GM10266 (cell line): ENCODE measurements around the gene TAPT1.

Experiments
- DNase-seq: peaks from one replicate; pipeline ENCODE4 v3.0.0; 2012; ENCODE audit errors: extremely low spot score
- TF ChIP-seq, protein P1 (sequence below): IDR thresholded peaks from 2 replicates; pipeline ENCODE4 v1.5.1; 2012; ENCODE audit warnings: mild to moderate bottlenecking, low read depth; ENCODE audit not compliant: control insufficient read depth, insufficient read depth; ENCODE audit errors: missing control alignments

The TAPT1 gene

DNA sequence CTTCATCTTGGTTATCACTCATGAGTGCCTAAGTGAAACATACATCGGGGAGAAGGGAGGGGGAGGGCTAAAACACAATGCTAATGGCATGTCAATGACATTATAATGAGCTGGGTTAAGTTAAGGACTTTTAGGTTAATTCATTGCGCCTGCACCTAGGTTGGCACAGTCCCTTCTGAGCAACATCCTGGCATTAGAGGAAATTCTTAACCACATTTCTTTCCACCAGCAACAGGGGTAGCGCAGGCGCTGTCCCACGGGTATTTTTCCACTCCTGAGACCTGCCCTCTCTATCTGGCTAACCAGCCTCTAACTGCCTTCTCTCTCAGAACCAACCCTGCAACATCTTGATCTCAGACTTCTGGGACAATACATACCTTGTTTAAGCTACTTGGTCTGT lies 103.5 kb downstream of the TAPT1 start:
- TF ChIP-seq, protein P1, sequence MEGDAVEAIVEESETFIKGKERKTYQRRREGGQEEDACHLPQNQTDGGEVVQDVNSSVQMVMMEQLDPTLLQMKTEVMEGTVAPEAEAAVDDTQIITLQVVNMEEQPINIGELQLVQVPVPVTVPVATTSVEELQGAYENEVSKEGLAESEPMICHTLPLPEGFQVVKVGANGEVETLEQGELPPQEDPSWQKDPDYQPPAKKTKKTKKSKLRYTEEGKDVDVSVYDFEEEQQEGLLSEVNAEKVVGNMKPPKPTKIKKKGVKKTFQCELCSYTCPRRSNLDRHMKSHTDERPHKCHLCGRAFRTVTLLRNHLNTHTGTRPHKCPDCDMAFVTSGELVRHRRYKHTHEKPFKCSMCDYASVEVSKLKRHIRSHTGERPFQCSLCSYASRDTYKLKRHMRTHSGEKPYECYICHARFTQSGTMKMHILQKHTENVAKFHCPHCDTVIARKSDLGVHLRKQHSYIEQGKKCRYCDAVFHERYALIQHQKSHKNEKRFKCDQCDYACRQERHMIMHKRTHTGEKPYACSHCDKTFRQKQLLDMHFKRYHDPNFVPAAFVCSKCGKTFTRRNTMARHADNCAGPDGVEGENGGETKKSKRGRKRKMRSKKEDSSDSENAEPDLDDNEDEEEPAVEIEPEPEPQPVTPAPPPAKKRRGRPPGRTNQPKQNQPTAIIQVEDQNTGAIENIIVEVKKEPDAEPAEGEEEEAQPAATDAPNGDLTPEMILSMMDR: no peak
- no peak for DNase-seq

DNA sequence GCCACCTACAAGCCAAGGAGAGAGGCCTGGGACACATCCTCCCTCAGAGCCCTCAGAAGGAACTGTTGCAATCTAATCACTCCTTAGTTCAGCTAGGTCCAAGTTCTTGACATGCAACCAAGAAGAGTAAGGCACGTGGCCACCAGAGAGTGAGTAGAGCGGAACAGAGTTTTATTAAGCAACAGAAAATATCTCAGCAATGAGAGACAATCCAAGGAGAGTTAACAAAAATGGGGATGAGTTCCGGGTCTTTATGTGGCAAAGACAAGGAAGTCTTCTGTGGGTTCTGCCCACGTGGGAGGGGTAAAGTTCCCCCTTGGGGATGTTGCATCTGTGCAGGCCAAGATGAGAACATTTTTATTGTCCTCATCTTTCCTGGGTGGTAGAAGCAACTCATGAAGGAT lies 104.0 kb downstream of the TAPT1 start:
- DNase-seq: no peak
- TF ChIP-seq, protein P1: no peak

DNA sequence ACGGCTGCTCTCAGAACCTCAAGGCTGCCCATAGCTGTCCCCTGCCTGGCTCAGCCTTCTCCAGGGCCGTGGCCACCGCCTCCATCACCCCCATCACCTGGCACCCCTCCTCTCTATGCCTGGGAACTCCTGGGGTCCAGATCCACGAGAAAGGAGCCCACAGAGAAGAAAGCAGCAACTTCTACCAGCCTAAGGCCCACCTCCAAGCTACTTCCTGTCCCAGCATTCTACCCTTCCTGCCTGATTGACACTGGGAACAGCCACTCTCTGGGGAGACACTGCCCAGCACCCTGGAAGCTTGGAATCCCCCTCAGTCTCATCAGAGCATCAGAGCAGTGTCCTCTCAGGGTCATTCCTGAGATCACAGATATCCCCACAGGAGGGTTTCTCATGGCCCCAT lies 105.6 kb downstream of the TAPT1 start:
- TF ChIP-seq, protein P1: no peak

DNA sequence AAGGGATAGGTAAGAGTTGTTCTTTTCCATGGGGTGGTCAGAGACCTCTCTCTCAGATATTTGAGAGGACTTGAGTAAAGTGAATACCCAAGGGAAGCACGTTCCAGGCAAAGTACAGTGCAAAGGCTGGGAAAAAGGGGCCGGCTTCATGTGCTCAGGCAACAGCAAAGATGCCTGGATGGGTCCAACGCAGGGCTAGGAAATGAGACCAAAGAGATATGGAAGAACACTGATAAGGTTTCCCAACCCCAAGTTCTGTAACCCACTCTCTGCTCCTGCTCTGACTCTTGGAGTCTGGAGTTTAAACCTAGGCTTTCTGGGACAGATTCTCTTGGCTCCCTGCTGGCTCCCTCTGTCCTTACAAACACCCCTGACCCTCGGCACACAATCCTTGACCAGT lies 106.3 kb downstream of the TAPT1 start:
- TF ChIP-seq, protein P1: no peak
- DNase-seq: no peak

More for the DNA sequence above, 105.6 kb downstream of the TAPT1 start:
- DNase-seq: peak; percentile 49

DNA sequence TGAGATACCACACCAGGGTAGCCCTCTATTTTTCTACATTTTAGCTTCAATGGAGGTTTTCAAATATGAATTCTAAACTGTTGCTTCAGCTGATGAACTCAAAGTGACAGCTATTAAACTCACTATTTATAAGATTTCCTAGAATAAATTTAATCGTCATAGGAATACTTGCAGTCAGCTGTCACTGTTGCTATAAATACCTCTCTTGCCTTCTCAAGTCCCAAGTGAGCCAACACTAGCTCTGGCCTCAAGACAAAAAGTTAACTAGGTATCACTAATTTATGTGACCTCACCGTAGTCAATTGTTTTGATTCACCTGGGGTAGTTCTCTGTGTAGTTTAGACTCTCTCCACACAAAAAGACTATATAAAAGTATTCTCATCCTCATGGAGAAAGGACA lies 108.2 kb downstream of the TAPT1 start:
- no peak for DNase-seq
- TF ChIP-seq, protein P1: no peak

DNA sequence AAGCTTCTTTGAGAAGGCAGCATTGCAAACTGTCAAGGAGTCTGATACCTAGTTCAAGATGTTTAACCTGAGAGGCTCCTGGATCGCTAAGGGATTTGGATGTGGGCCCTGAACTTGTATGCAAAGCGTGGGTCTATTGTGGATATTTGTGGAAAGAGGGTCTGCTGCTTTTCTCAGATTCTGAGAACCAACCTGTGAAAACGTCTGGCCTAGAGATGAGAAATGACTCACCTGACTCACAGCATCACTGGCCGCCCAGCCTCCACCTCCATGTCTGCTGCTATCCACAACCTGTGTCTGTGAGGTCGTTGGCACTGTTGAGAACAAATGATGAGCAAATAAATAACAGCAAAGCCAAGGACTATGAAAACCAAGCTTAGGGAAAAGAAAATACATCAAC lies 109.1 kb downstream of the TAPT1 start:
- TF ChIP-seq, protein P1: no peak
- DNase-seq: no peak

DNA sequence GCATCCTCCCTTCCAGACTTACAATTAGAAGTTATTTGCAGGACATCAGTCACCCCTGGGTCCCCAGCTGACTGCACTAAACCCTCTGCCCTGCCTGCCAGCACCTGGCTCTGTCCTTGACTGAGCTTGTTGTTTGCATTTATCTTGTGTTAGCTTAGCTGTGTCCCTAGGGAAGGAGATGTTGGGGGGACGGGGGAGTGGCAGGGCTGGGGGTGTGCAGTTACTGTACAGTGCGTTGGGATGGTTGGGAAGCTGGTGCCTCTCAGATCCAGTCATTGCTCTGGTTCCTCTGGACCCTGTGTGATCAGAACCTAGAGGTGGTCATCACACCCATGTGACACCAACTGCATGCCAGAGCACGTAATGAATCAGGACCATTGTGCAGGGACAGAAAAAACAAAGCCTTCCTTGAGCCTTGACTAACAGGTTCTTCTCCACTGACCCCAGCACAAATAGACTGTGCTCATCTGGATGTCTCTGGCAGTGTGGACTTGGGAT lies 109.7 kb downstream of the TAPT1 start:
- DNase-seq: no peak
- TF ChIP-seq, protein P1: no peak
